HepG2 (cell line): ENCODE measurements around the gene ZFP64. TPM values are rescaled to one million over a fixed set of nuclear protein-coding genes. Genes with fewer than 3 reads are reported as not detected.

Experiments
- ATF7 ChIP-seq, 2 experiments: fragments of 450-650 bp in 1 of 2; sonication (generic) in 1 of 2; formaldehyde crosslinking in 1 of 2; IDR thresholded peaks; 2 replicates each; pipeline versions ENCODE4 v1.4.0 to v1.6.1; 2016 to 2020; ENCODE audit warnings: antibody characterized with exemption in 1 of 2, mild to moderate bottlenecking in 1 of 2, missing genetic modification reagents in 1 of 2
- EED ChIP-seq: sonication (generic); formaldehyde crosslinking; IDR thresholded peaks from 2 replicates; pipeline ENCODE4 v1.5.0; 2020; ENCODE audit warnings: mild to moderate bottlenecking, missing genetic modification reagents
- JUN ChIP-seq: sonication (generic); formaldehyde crosslinking; IDR thresholded peaks from 2 replicates; pipeline ENCODE4 v1.4.0; 2020; ENCODE audit warnings: mild to moderate bottlenecking, missing genetic modification reagents
- PRPF4 ChIP-seq: fragments of 200-400 bp; formaldehyde crosslinking; IDR thresholded peaks from 2 replicates; pipeline ENCODE4 v1.6.1; 2016; ENCODE audit warnings: low read length, low read depth; ENCODE audit not compliant: poor library complexity, severe bottlenecking
- SCMH1 ChIP-seq: sonication (generic); formaldehyde crosslinking; IDR thresholded peaks from 2 replicates; pipeline ENCODE4 v1.9.0; 2021; ENCODE audit warnings: missing genetic modification reagents, mild to moderate bottlenecking, borderline replicate concordance
- SRY ChIP-seq: sonication (generic); formaldehyde crosslinking; IDR thresholded peaks from 2 replicates; pipeline ENCODE4 v1.8.0; 2022; ENCODE audit warnings: mild to moderate bottlenecking, missing genetic modification reagents
- TBX3 ChIP-seq: fragments of 450-650 bp; IDR thresholded peaks from 2 replicates; pipeline ENCODE4 v1.6.1; 2017; ENCODE audit warnings: antibody characterized with exemption, mild to moderate bottlenecking, inconsistent platforms, borderline replicate concordance
- ZNF160 ChIP-seq: sonication (generic); formaldehyde crosslinking; IDR thresholded peaks from 2 replicates; pipeline ENCODE4 v1.8.0; 2022; ENCODE audit warnings: mild to moderate bottlenecking, inconsistent platforms, missing genetic modification reagents
- ZNF224 ChIP-seq: sonication (generic); formaldehyde crosslinking; IDR thresholded peaks from 2 replicates; pipeline ENCODE4 v1.5.0; 2020; ENCODE audit warnings: mild to moderate bottlenecking, missing genetic modification reagents
- ZNF251 ChIP-seq: sonication (generic); formaldehyde crosslinking; IDR thresholded peaks from 2 replicates; pipeline ENCODE4 v1.9.0; 2021; ENCODE audit warnings: mild to moderate bottlenecking, missing genetic modification reagents
- ZNF34 ChIP-seq: sonication (generic); formaldehyde crosslinking; IDR thresholded peaks from 2 replicates; pipeline ENCODE4 v1.4.0; 2020; ENCODE audit warnings: mild to moderate bottlenecking, missing genetic modification reagents, borderline replicate concordance
- polyA plus RNA-seq, 8 experiments: library from polyadenylated mRNA; depleted of rRNA in 3 of 8; stranded (reverse) in 7 of 8; unstranded in 1 of 8; fragments of >200 nt; fragmentation: Illumina TruSeq in 4 of 8; extraction: Trizol in 4 of 8; gene quantifications; 2 replicates each; pipeline versions ENCODE4 v1.2.1 to v1.2.3, GENCODE V29; 2011 to 2016; ENCODE audit warnings: low read depth in 4 of 8, missing spikeins in 1 of 8, mixed read lengths in 1 of 8; ENCODE audit not compliant: insufficient read depth in 1 of 8
- total RNA-seq, 5 experiments: library from RNA; depleted of rRNA; stranded (reverse); fragments of >200 nt; fragmentation: Illumina TruSeq; extraction: Trizol; gene quantifications; 2 replicates each; pipeline ENCODE4 v1.2.3, GENCODE V29; 2016; ENCODE audit warnings: low read depth in 1 of 5
- TF ChIP-seq, protein P1 (sequence below), 2 experiments: sonication (generic) in 1 of 2; formaldehyde crosslinking in 1 of 2; IDR thresholded peaks; 2 replicates each; pipeline versions ENCODE4 v1.5.1 to v1.6.1; 2011 to 2020; ENCODE audit warnings: borderline replicate concordance in 1 of 2, low read depth in 1 of 2, low read length in 1 of 2, mild to moderate bottlenecking in 1 of 2, missing genetic modification reagents in 1 of 2, moderate library complexity in 1 of 2
- TF ChIP-seq, protein P2 (sequence below), 2 experiments: fragments of 450-650 bp in 1 of 2; sonication (generic) in 1 of 2; formaldehyde crosslinking in 1 of 2; IDR thresholded peaks; 2 replicates each; pipeline versions ENCODE4 v1.6.1 to v1.8.0; 2016 to 2022; ENCODE audit warnings: antibody characterized with exemption in 1 of 2, mild to moderate bottlenecking in 1 of 2, missing genetic modification reagents in 1 of 2
- TF ChIP-seq, protein P3 (sequence below): sonication (generic); formaldehyde crosslinking; IDR thresholded peaks from 2 replicates; pipeline ENCODE4 v1.5.0; 2020; ENCODE audit warnings: missing genetic modification reagents

Gene ZFP64
- total and polyA plus RNA-seq, 2 of the 13 experiments (the other 11 are each of a cell fraction or from before 2014, with no cell fraction given): 12.0 to 24.3 TPM

DNA sequence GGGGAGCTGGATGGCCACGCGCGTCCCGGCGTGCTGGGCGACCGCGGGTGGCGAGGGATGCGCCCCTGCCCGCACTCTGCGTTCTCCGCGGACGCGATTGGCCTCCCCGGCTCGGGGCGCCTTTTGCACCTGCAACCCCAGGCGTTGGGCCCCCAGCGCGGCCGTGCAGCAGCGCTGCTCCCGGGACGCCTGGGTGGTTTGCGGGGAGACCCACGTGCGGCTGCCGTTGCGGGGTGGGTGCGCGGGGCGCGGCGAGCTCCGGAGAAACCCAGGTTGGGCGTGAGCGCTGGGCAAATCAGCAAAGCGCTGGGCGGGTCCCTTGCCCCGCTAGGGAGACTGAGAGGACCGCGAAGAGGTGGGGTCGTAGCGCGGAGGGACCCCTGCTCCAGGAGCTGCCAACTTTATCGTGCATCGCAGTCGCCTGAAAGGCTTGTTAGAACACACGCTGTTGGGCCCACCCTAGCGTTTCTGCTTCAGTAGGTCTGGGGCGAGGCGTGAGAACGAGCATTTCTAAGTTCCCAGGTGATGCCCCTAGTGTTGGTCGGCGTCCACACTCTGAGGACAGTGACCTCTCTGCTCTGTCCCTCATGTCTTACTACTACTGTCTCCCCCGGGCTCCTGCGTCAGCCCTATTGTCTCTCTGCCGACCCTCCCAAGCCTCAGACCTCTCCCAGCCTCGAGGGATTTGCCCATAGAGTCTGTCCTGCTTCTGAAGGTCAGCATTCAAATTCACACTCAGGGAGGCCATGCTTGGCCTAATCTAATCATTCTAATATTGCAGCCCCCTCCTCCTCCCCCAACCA, 538 bp upstream of the ZFP64 start (continued):
- TF ChIP-seq, protein P1, sequence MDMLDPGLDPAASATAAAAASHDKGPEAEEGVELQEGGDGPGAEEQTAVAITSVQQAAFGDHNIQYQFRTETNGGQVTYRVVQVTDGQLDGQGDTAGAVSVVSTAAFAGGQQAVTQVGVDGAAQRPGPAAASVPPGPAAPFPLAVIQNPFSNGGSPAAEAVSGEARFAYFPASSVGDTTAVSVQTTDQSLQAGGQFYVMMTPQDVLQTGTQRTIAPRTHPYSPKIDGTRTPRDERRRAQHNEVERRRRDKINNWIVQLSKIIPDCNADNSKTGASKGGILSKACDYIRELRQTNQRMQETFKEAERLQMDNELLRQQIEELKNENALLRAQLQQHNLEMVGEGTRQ (IDR thresholded peaks at IDR 0.05; ENCODE audit: low read depth, low read length): no peak
- TF ChIP-seq, protein P1 (CRISPR knock-in tag; IDR thresholded peaks at IDR 0.05; ENCODE audit: borderline replicate concordance): 0 out of 2 replicates have a peak, but pooled peaks have one; percentile 6
- TF ChIP-seq EED: peak; percentile 99
- TF ChIP-seq SCMH1 (CRISPR knock-in tag): no peak
- TF ChIP-seq ZNF224 (CRISPR knock-in tag): 0 out of 2 replicates have a peak, but pooled peaks have one; percentile 80
- TF ChIP-seq TBX3: no peak
- no peak for TF ChIP-seq PRPF4
- TF ChIP-seq, protein P2, sequence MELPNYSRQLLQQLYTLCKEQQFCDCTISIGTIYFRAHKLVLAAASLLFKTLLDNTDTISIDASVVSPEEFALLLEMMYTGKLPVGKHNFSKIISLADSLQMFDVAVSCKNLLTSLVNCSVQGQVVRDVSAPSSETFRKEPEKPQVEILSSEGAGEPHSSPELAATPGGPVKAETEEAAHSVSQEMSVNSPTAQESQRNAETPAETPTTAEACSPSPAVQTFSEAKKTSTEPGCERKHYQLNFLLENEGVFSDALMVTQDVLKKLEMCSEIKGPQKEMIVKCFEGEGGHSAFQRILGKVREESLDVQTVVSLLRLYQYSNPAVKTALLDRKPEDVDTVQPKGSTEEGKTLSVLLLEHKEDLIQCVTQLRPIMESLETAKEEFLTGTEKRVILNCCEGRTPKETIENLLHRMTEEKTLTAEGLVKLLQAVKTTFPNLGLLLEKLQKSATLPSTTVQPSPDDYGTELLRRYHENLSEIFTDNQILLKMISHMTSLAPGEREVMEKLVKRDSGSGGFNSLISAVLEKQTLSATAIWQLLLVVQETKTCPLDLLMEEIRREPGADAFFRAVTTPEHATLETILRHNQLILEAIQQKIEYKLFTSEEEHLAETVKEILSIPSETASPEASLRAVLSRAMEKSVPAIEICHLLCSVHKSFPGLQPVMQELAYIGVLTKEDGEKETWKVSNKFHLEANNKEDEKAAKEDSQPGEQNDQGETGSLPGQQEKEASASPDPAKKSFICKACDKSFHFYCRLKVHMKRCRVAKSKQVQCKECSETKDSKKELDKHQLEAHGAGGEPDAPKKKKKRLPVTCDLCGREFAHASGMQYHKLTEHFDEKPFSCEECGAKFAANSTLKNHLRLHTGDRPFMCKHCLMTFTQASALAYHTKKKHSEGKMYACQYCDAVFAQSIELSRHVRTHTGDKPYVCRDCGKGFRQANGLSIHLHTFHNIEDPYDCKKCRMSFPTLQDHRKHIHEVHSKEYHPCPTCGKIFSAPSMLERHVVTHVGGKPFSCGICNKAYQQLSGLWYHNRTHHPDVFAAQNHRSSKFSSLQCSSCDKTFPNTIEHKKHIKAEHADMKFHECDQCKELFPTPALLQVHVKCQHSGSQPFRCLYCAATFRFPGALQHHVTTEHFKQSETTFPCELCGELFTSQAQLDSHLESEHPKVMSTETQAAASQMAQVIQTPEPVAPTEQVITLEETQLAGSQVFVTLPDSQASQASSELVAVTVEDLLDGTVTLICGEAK (IDR thresholded peaks at IDR 0.05): no peak
- TF ChIP-seq, protein P2 (CRISPR knock-in tag; IDR thresholded peaks at IDR 0.05): peak; percentile 68; the same call in 1 of the 2 replicates
- no peak for TF ChIP-seq ATF7 (IDR thresholded peaks at IDR 0.05)
- TF ChIP-seq ATF7 (CRISPR knock-in tag; IDR thresholded peaks at IDR 0.05): 0 out of 2 replicates have a peak, but pooled peaks have one; percentile 16
- TF ChIP-seq, protein P3, sequence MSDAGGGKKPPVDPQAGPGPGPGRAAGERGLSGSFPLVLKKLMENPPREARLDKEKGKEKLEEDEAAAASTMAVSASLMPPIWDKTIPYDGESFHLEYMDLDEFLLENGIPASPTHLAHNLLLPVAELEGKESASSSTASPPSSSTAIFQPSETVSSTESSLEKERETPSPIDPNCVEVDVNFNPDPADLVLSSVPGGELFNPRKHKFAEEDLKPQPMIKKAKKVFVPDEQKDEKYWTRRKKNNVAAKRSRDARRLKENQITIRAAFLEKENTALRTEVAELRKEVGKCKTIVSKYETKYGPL (CRISPR knock-in tag): no peak; the same call in 1 of the 2 replicates
- peak; percentile 19; the same call in 1 of the 2 replicates for TF ChIP-seq JUN (CRISPR knock-in tag)
- no peak for TF ChIP-seq ZNF160 (CRISPR knock-in tag)
- no peak for TF ChIP-seq ZNF34 (CRISPR knock-in tag)
- peak; percentile 95 for TF ChIP-seq SRY (CRISPR knock-in tag)
- no peak for TF ChIP-seq ZNF251 (CRISPR knock-in tag)
